Suprapubic skin (tissue), 4 donors: ENCODE data around the gene KRTAP10-6. TPM values are rescaled to one million over a fixed set of nuclear protein-coding genes. Genes with fewer than 3 reads are reported as not detected.

Experiments used
- DNase-seq, 2 donors: peaks; one replicate each; pipeline ENCODE4 v3.0.0-alpha.2; 2019; ENCODE audit warnings: low spot score in 2 of 2
- H3K27ac ChIP-seq: fragments of 200-600 bp; sonication (generic); one replicate; pipeline ENCODE4 v1.5.1; 2019
- H3K27me3 ChIP-seq: fragments of 200-600 bp; sonication (generic); one replicate; pipeline ENCODE4 v1.5.1; 2019
- H3K36me3 ChIP-seq: fragments of 200-600 bp; sonication (generic); one replicate; pipeline ENCODE4 v1.5.1; 2019
- H3K4me1 ChIP-seq: fragments of 200-600 bp; sonication (generic); one replicate; pipeline ENCODE4 v1.5.1; 2019
- H3K4me3 ChIP-seq: fragments of 200-600 bp; sonication (generic); one replicate; pipeline ENCODE4 v1.5.1; 2019; ENCODE audit warnings: mild to moderate bottlenecking
- H3K9me3 ChIP-seq: fragments of 200-600 bp; sonication (generic); one replicate; pipeline ENCODE4 v1.5.1; 2019
- EP300 ChIP-seq: sonication (generic); formaldehyde crosslinking; IDR thresholded peaks from one replicate; pipeline ENCODE4 v1.6.1; 2017; ENCODE audit warnings: antibody characterized with exemption
- POLR2A ChIP-seq, 2 donors: fragments of 450-650 bp; IDR thresholded peaks; one replicate each; pipeline ENCODE4 v1.6.1; 2017; ENCODE audit warnings: antibody characterized with exemption in 2 of 2, mild to moderate bottlenecking in 2 of 2, moderate library complexity in 2 of 2
- POLR2AphosphoS5 ChIP-seq, 3 donors: sonication (generic); formaldehyde crosslinking; IDR thresholded peaks; one replicate each; pipeline ENCODE4 v1.6.1; 2017; ENCODE audit warnings: antibody characterized with exemption in 3 of 3
- WGBS: methylation state at CpG from one replicate; pipeline ENCODE4 v1.1.5; 2018; 5-methylcytosine and 5-hydroxymethylcytosine counted together
- total RNA-seq, 4 donors: library from RNA; depleted of rRNA; stranded (reverse); fragments of >200 nt; gene quantifications; one replicate each; pipeline ENCODE4 v1.1.0, GENCODE V29; 2016
- TF ChIP-seq, protein P1 (sequence below), 2 donors: fragments of 200-600 bp in 1 of 2; fragments of 450-650 bp in 1 of 2; sonication (generic) in 1 of 2; IDR thresholded peaks; one replicate each; pipeline ENCODE4 v1.5.1; 2016 to 2019; ENCODE audit warnings: antibody characterized with exemption in 2 of 2, mild to moderate bottlenecking in 1 of 2, moderate library complexity in 1 of 2

KRTAP10-6 gene
- total RNA-seq, 4 donors from 2014 or later = 2.0 to 3.1 TPM; not detected in 2

DNA sequence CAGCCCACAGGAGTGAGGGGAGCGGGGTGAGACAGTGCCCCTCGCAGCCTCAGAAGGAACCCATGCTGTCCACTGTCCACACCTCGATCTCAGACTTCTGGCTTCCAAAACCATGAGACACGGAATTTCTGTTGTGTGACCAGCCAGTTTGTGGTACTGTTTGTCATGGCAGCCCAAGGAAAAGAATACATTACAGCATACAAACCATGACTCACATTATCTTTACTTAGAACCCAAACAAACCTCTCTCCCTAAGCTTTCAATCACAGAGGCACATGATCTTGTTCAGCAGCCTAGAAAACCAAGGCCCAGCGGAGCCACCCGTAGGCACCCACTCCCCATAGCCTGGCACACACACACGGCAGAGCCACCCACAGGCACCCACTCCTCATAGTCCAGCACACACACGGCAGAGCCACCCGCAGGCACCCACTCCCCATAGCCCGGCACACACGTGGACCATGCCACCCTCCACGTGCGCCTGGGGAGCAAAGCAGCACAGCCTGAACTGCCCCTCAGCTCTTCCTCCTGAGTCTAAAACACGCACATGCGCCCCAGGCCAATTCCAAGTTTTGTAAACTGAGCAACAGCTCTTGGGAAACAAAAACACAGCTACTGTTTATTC, 19.2 kb downstream of the KRTAP10-6 start:
- DNase-seq = peak in 1 of 2 donors; percentile 48

DNA sequence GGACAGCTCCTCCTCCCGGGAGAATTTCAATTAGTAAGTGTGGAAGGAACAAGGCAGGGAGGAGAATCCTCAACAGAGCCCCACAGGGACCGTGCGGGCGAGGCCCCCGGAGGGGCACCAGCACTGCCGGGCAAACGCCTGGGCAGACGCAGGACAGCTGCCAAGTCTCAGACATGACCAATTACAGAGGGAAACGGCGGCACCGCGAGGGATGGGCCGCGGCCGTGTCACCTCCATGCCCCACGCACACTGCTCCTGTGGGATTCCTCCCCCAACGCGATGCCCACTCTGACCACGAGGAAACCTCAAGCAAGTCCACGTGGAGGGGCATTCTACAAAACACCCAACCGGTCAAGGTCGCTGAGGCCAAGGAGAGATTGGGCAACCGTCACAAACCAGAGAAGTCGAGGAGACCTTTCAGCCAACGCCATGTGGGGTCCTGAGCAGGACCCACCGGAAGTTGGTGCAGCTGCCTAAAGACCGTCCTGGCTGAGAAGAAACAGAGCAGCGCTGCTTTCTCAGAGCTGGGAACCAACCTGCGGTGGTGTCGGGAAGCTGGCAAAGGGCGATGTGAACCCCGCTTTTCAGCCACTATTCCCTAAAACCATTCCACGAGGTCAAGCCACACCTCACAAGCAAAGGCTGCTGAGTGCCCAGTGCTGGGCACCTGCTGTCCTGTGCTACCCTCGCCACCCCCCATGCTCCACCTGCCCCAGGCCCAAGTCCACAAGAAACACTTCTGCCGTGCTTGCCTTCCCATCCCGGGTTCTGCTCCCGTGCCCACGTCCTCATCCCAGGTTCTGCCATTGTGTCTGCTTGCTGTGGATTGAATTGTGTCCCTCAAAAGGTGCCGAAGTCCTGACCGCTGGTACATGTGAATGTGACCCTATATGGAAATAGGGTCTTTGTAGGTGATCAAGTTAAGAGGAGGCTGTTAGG, 20.2 kb downstream of the KRTAP10-6 start:
- 92% methylated on average over 37 of the region's 40 CpGs for WGBS
- no peak overlapping the region for H3K27ac ChIP-seq

More for the DNA sequence above, 19.2 kb downstream of the KRTAP10-6 start:
- H3K36me3 ChIP-seq = no peaks in the 10 kb centered on the region
- H3K4me1 ChIP-seq = peaks cover 4% of the 10 kb centered on the region
- no peak overlapping the region for H3K4me3 ChIP-seq
- TF ChIP-seq POLR2A (IDR thresholded peaks at IDR 0.05) (no peak), EP300 (no peak), POLR2AphosphoS5 (IDR thresholded peaks at IDR 0.05) (no peak)
- TF ChIP-seq, protein P1, sequence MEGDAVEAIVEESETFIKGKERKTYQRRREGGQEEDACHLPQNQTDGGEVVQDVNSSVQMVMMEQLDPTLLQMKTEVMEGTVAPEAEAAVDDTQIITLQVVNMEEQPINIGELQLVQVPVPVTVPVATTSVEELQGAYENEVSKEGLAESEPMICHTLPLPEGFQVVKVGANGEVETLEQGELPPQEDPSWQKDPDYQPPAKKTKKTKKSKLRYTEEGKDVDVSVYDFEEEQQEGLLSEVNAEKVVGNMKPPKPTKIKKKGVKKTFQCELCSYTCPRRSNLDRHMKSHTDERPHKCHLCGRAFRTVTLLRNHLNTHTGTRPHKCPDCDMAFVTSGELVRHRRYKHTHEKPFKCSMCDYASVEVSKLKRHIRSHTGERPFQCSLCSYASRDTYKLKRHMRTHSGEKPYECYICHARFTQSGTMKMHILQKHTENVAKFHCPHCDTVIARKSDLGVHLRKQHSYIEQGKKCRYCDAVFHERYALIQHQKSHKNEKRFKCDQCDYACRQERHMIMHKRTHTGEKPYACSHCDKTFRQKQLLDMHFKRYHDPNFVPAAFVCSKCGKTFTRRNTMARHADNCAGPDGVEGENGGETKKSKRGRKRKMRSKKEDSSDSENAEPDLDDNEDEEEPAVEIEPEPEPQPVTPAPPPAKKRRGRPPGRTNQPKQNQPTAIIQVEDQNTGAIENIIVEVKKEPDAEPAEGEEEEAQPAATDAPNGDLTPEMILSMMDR (IDR thresholded peaks at IDR 0.05) = no peak
- peaks cover 31% of the 10 kb centered on the region for H3K27me3 ChIP-seq
- 79% methylated on average over 13 of the region's 15 CpGs for WGBS
- no peaks in the 10 kb centered on the region for H3K9me3 ChIP-seq
- H3K27ac ChIP-seq = no peak overlapping the region

DNA sequence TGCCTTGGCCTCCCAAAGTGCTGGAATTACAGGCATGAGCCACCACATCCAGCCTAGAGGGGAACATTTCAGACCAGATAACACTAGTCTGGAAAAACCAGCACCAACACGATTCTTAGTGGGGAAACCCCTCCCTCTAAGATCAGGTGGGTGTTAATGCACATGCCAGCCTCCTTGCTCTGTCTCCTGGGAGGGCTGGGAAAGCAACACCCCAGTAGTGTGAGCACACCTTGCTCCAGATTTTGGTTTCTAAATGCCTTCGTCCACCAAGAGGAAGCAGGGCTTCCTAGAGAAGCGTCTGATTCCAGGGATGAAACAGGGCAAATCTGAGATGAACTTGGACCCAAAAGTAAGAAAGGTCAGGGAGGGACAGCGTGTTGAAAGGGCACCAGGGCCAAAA, 21.0 kb downstream of the KRTAP10-6 start:
- H3K36me3 ChIP-seq = no peaks in the 10 kb centered on the region
- no peaks in the 10 kb centered on the region for H3K9me3 ChIP-seq
- no peak for DNase-seq
- 73% methylated on average over 4 of the region's 4 CpGs for WGBS
- peaks cover 4% of the 10 kb centered on the region for H3K4me1 ChIP-seq
- peaks cover 32% of the 10 kb centered on the region for H3K27me3 ChIP-seq
- no peak for TF ChIP-seq EP300
- TF ChIP-seq POLR2AphosphoS5 (IDR thresholded peaks at IDR 0.05) = no peak
- TF ChIP-seq, protein P1 (IDR thresholded peaks at IDR 0.05) = no peak
- TF ChIP-seq POLR2A (IDR thresholded peaks at IDR 0.05) = no peak
- H3K4me3 ChIP-seq = no peak overlapping the region
- H3K27ac ChIP-seq = no peak overlapping the region

More for the DNA sequence above, 20.2 kb downstream of the KRTAP10-6 start:
- peak in 1 of 2 donors; percentile 67 for DNase-seq
- H3K4me1 ChIP-seq = peaks cover 4% of the 10 kb centered on the region
- no peak overlapping the region for H3K4me3 ChIP-seq
- TF ChIP-seq POLR2AphosphoS5 (IDR thresholded peaks at IDR 0.05) (no peak), EP300 (no peak), POLR2A (IDR thresholded peaks at IDR 0.05) (no peak)
- TF ChIP-seq, protein P1 (IDR thresholded peaks at IDR 0.05) = no peak
- H3K27me3 ChIP-seq = peaks cover 32% of the 10 kb centered on the region
- H3K9me3 ChIP-seq = no peaks in the 10 kb centered on the region
- H3K36me3 ChIP-seq = no peaks in the 10 kb centered on the region

DNA sequence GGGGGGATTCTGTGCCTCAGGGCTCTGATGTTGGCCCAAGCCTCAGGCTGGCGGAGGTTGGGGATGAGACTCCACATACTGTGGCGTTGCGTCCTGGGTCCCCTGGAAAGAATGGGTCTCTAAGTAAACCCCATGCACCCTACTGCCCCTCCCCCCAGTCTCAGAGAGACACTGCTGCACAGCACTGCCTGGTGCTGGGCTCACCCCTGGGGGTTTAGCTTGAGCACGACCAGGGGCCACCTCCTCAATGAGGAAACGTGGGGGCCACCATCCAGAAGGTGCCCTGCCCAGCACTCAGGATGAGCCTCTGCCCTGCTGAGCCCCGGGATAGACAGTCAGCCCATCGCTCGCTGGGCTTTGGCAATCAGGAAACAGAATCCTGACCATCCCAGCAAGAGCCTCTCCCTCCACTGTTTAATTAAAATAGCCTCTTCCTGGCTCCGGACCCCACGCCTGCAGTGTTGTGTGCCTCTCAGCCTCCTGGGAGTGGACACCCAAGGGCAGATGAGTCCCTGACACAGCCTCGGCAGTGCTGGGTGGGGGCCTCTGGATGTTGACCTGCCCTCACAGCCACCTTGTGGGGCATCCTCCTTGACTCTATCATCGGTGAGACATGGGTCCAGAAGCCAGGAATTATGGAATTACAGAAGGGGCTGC, 22.3 kb downstream of the KRTAP10-6 start:
- no peak overlapping the region for H3K27ac ChIP-seq
- no peak overlapping the region for H3K4me3 ChIP-seq
- no peaks in the 10 kb centered on the region for H3K36me3 ChIP-seq
- WGBS = 71% methylated on average over 1 of the region's 12 CpGs
- peak in 1 of 2 donors; percentile 28 for DNase-seq
- peaks cover 4% of the 10 kb centered on the region for H3K4me1 ChIP-seq
- peaks cover 32% of the 10 kb centered on the region for H3K27me3 ChIP-seq
- TF ChIP-seq POLR2A (IDR thresholded peaks at IDR 0.05) (no peak), POLR2AphosphoS5 (IDR thresholded peaks at IDR 0.05) (no peak), EP300 (no peak)
- TF ChIP-seq, protein P1 (IDR thresholded peaks at IDR 0.05) = no peak
- H3K9me3 ChIP-seq = no peaks in the 10 kb centered on the region
